Thyroid gland (tissue), 4 donors: ENCODE measurements around the gene NAALAD2.

Source experiments
- CTCF ChIP-seq, 6 experiments: fragments of 200-600 bp in 3 of 6; fragments of 450-650 bp in 3 of 6; sonication (generic) in 3 of 6; IDR thresholded peaks; one replicate each; pipeline ENCODE4 v1.5.1; 2016 to 2019; ENCODE audit warnings: antibody characterized with exemption in 6 of 6, mild to moderate bottlenecking in 2 of 6, inconsistent platforms in 1 of 6, moderate library complexity in 1 of 6
- POLR2A ChIP-seq, 2 donors: fragments of 450-650 bp; IDR thresholded peaks; one replicate each; pipeline ENCODE4 v1.6.1; 2017; ENCODE audit warnings: antibody characterized with exemption in 2 of 2, mild to moderate bottlenecking in 2 of 2, moderate library complexity in 1 of 2

- no peak for TF ChIP-seq CTCF (IDR thresholded peaks at IDR 0.05)
- TF ChIP-seq POLR2A (IDR thresholded peaks at IDR 0.05), result no peak
Measured at GRCh38 chr11:90187839-90188238, 53.4 kb downstream of the NAALAD2 start.
